H1 (cell line): Measurements from ENCODE around the gene FAM98C. TPM values are rescaled to one million over a fixed set of nuclear protein-coding genes. Genes with fewer than 3 reads are reported as not detected.
"Not testable (repeated sequence)": the region's sequence is repeated elsewhere in the genome, so short reads cannot be mapped to it uniquely, and the experiment has no call there.

Experiments
- CTCF ChIA-PET: fragments of 300-600 bp; sonication (Branson Sonifier 250); formaldehyde crosslinking; loops from one replicate; lab custom pipeline; 2021; ENCODE audit not compliant: partially characterized antibody; lab: Charles Lee
- POLR2A ChIA-PET: fragments of 300-600 bp; sonication (Branson Sonifier 250); formaldehyde crosslinking; loops from one replicate; lab custom pipeline; 2021; ENCODE audit warnings: inconsistent platforms; ENCODE audit not compliant: partially characterized antibody; lab: Charles Lee
- DNase-seq, 2 experiments: peaks; one replicate each; pipeline versions ENCODE4 v3.0.0 to v3.0.0-alpha.2; 2010 to 2022; ENCODE audit warnings: low spot score in 2 of 2, low read depth in 1 of 2, mixed read lengths in 1 of 2
- FAIRE-seq: peaks from 2 replicates; lab custom pipeline; 2011; peaks lifted over from hg19 to GRCh38; lab: Jason Lieb, UNC
- H2AFZ ChIP-seq: 2 replicates; pipeline ENCODE4 v1.8.1; 2012; ENCODE audit warnings: low read length, inconsistent platforms
- H2AK5ac ChIP-seq: 2 replicates; pipeline ENCODE4 v1.6.1; 2013; ENCODE audit warnings: low read depth, low read length
- H2BK120ac ChIP-seq: replicated peaks from 2 replicates; pipeline ENCODE3; 2013; ENCODE audit warnings: low read depth, low read length, inconsistent platforms
- H2BK12ac ChIP-seq: 2 replicates; pipeline ENCODE4 v1.6.1; 2013; ENCODE audit warnings: low read depth, low read length
- H2BK15ac ChIP-seq: 2 replicates; pipeline ENCODE4 v1.6.1; 2013; ENCODE audit warnings: low read length
- H2BK20ac ChIP-seq: 2 replicates; pipeline ENCODE4 v1.6.1; 2013; ENCODE audit warnings: low read length
- H2BK5ac ChIP-seq: 2 replicates; pipeline ENCODE4 v1.6.1; 2013; ENCODE audit warnings: low read depth, low read length
- H3K14ac ChIP-seq: 2 replicates; pipeline ENCODE4 v1.6.1; 2013; ENCODE audit warnings: inconsistent platforms; ENCODE audit not compliant: insufficient read length
- H3K18ac ChIP-seq: 2 replicates; pipeline ENCODE4 v1.6.1; 2013; ENCODE audit warnings: low read length; ENCODE audit errors: extremely low read depth
- H3K23ac ChIP-seq: 2 replicates; pipeline ENCODE4 v1.6.1; 2013; ENCODE audit warnings: inconsistent platforms; ENCODE audit not compliant: insufficient read length
- H3K23me2 ChIP-seq: 2 replicates; pipeline ENCODE4 v1.6.1; 2013; ENCODE audit warnings: low read depth, low read length
- H3K27ac ChIP-seq: 2 replicates; pipeline ENCODE4 v1.6.1; 2011; ENCODE audit warnings: low read depth, low read length, inconsistent platforms
- H3K27me3 ChIP-seq, 4 experiments: replicated peaks in 1 of 4; 1 replicate in 1 of 4; 2 replicates in 3 of 4; pipeline versions ENCODE4 v1.6.1 to v1.8.1; 2011 to 2013; ENCODE audit warnings: low read length in 3 of 4, mild to moderate bottlenecking in 3 of 4, inconsistent platforms in 2 of 4, mixed read lengths in 2 of 4, moderate library complexity in 1 of 4; ENCODE audit not compliant: control insufficient read depth in 3 of 4, insufficient read depth in 3 of 4; ENCODE audit errors: extremely low read depth in 1 of 4
- H3K36me3 ChIP-seq, 4 experiments: 2 replicates each; pipeline versions ENCODE4 v1.6.1 to v1.8.1; 2011 to 2013; ENCODE audit warnings: mild to moderate bottlenecking in 4 of 4, low read length in 3 of 4, moderate library complexity in 2 of 4, control low read depth in 1 of 4, inconsistent platforms in 1 of 4; ENCODE audit not compliant: insufficient read depth in 4 of 4, control insufficient read depth in 2 of 4
- H3K4ac ChIP-seq: replicated peaks from 2 replicates; pipeline ENCODE3; 2013; ENCODE audit warnings: low read length, low read depth, mixed read lengths, inconsistent platforms; ENCODE audit not compliant: insufficient read length
- H3K4me1 ChIP-seq, 4 experiments: replicated peaks in 1 of 4; 1 replicate in 1 of 4; 2 replicates in 3 of 4; pipeline versions ENCODE4 v1.6.1 to v1.8.1; 2011 to 2013; ENCODE audit warnings: low read length in 3 of 4, inconsistent platforms in 2 of 4, mixed read lengths in 1 of 4; ENCODE audit not compliant: insufficient read depth in 4 of 4, control insufficient read depth in 3 of 4
- H3K4me2 ChIP-seq, 2 experiments: 2 replicates each; pipeline versions ENCODE4 v1.6.1 to v1.8.1; 2011 to 2013; ENCODE audit warnings: low read depth in 2 of 2, low read length in 2 of 2, control low read depth in 1 of 2, inconsistent platforms in 1 of 2, mild to moderate bottlenecking in 1 of 2; ENCODE audit not compliant: insufficient read depth in 1 of 2
- H3K4me3 ChIP-seq, 4 experiments: fragments of 200-600, 300-600 bp in 1 of 4; sonication (generic), shearing (Covaris generic), sonication (Bioruptor Twin) in 1 of 4; 2 replicates each; pipeline versions ENCODE4 v1.5.1 to v1.8.1; 2011 to 2016; ENCODE audit warnings: low read length in 4 of 4, low read depth in 3 of 4, control low read depth in 2 of 4, inconsistent platforms in 2 of 4, mild to moderate bottlenecking in 2 of 4, mixed read lengths in 1 of 4, moderate library complexity in 1 of 4; ENCODE audit not compliant: insufficient read depth in 2 of 4; ENCODE audit errors: extremely low read depth in 1 of 4
- H3K56ac ChIP-seq: replicated peaks from 2 replicates; pipeline ENCODE3; 2013; ENCODE audit warnings: low read depth, mild to moderate bottlenecking, mixed read lengths, low read length, inconsistent platforms; ENCODE audit not compliant: insufficient read length
- H3K79me1 ChIP-seq: 2 replicates; pipeline ENCODE4 v1.6.1; 2013; ENCODE audit warnings: low read depth, low read length, control low read depth
- H3K79me2 ChIP-seq, 2 experiments: 2 replicates each; pipeline versions ENCODE4 v1.6.1 to v1.8.1; 2012 to 2013; ENCODE audit warnings: low read length in 2 of 2, mild to moderate bottlenecking in 2 of 2, inconsistent platforms in 1 of 2; ENCODE audit not compliant: insufficient read depth in 2 of 2, control insufficient read depth in 1 of 2
- H3K9ac ChIP-seq, 4 experiments: replicated peaks in 1 of 4; 1 replicate in 1 of 4; 2 replicates in 3 of 4; pipeline versions ENCODE4 v1.6.1 to v1.8.1; 2011 to 2013; ENCODE audit warnings: low read depth in 3 of 4, low read length in 3 of 4, control low read depth in 2 of 4, mild to moderate bottlenecking in 2 of 4, moderate library complexity in 2 of 4, inconsistent platforms in 1 of 4; ENCODE audit errors: extremely low read depth in 1 of 4
- H3K9me3 ChIP-seq, 2 experiments: 2 replicates each; pipeline versions ENCODE4 v1.6.1 to v1.8.1; 2012 to 2013; ENCODE audit warnings: mild to moderate bottlenecking in 2 of 2, moderate library complexity in 2 of 2, control low read depth in 1 of 2, inconsistent platforms in 1 of 2, low read depth in 1 of 2, low read length in 1 of 2, mixed read lengths in 1 of 2; ENCODE audit not compliant: insufficient read depth in 2 of 2
- H4K20me1 ChIP-seq, 2 experiments: replicated peaks in 1 of 2; 2 replicates each; pipeline versions ENCODE3 to v1.8.1; 2011 to 2013; ENCODE audit warnings: inconsistent platforms in 2 of 2, low read length in 2 of 2, mild to moderate bottlenecking in 1 of 2; ENCODE audit not compliant: insufficient read depth in 2 of 2, control insufficient read depth in 1 of 2
- H4K5ac ChIP-seq: 2 replicates; pipeline ENCODE4 v1.6.1; 2013; ENCODE audit warnings: low read length, low read depth, mixed read lengths, inconsistent platforms; ENCODE audit not compliant: insufficient read length
- H4K8ac ChIP-seq: 2 replicates; pipeline ENCODE4 v1.8.0; 2013; ENCODE audit warnings: mild to moderate bottlenecking, moderate library complexity, low read length, inconsistent platforms; ENCODE audit not compliant: insufficient read depth; ENCODE audit errors: extremely low read depth
- H4K91ac ChIP-seq: replicated peaks from 2 replicates; pipeline ENCODE3; 2013; ENCODE audit warnings: low read length, mixed read lengths, inconsistent platforms; ENCODE audit not compliant: insufficient read length
- WGBS, 2 experiments: shearing (Covaris generic) in 1 of 2; methylation state at CpG; one replicate each; pipeline versions ENCODE4 v1.1.6 to v1.1.7; 2013 to 2015; ENCODE audit warnings: low lambda C conversion rate in 2 of 2, mixed read lengths in 2 of 2, inconsistent platforms in 1 of 2, low coverage in 1 of 2, missing lambda C conversion rate in 1 of 2; ENCODE audit not compliant: insufficient replicate concordance in 2 of 2, insufficient coverage in 1 of 2, insufficient read length in 1 of 2; ENCODE audit errors: extremely low coverage in 1 of 2, missing lambda C conversion rate in 1 of 2; 5-methylcytosine and 5-hydroxymethylcytosine counted together
- polyA plus RNA-seq, 7 experiments: library from polyadenylated mRNA; depleted of rRNA in 3 of 7; stranded (reverse) in 5 of 7; unstranded in 2 of 7; fragments of >200 nt in 5 of 7; fragments of 200-250 nt in 2 of 7; gene quantifications; 1 replicate in 5 of 7; 2 replicates in 1 of 7; 4 replicates in 1 of 7; pipeline versions ENCODE4 v1.2.1 to v1.2.3, GENCODE V29; 2011 to 2013; ENCODE audit warnings: missing spikeins in 2 of 7, mixed read lengths in 2 of 7
- total RNA-seq: library from RNA; stranded (reverse); fragmentation: NEBNext Ultra II Directional; extraction: Animal tissue kit (Norgen Biotek cat#: 25700); gene quantifications from 2 replicates; pipeline ENCODE4 v1.2.1, GENCODE V29; 2021

FAM98C gene
- total and polyA plus RNA-seq, 2 of the 8 experiments (the other 6 are each of a cell fraction or from before 2014, with no cell fraction given) = 6.1 to 9.4 TPM

DNA sequence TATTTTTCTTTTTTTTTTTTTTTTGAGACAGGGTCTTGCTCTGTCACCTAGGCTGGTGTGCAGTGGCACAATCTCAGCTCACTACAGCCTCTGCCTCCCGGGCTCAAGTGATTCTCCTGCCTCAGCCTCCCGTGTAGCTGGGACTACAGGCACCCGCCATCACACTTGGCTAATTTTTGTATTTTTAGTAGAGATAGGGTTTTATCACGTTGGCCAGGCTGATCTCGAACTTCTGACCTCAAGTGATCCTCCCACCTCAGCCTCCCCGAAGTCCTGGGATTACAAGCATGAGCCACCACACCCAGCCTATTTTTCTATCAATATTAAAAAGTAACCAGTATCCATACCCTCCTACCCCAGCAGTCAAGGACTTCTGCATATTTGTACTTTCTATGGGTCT is 7.5 kb downstream of the FAM98C start:
- not testable (repeated sequence) for H3K27me3 ChIP-seq, H2BK15ac ChIP-seq, H3K9ac ChIP-seq, H2AFZ ChIP-seq, H4K5ac ChIP-seq, H2BK12ac ChIP-seq, H3K56ac ChIP-seq, H2BK120ac ChIP-seq, FAIRE-seq, H4K91ac ChIP-seq, H2BK20ac ChIP-seq, H3K18ac ChIP-seq, H3K79me2 ChIP-seq, H3K9me3 ChIP-seq, H3K4ac ChIP-seq, H2BK5ac ChIP-seq, H3K4me2 ChIP-seq, H3K79me1 ChIP-seq, H4K8ac ChIP-seq, H3K23me2 ChIP-seq, H3K36me3 ChIP-seq, DNase-seq, H3K27ac ChIP-seq, H4K20me1 ChIP-seq, H3K14ac ChIP-seq, H3K4me3 ChIP-seq, H3K4me1 ChIP-seq, H3K23ac ChIP-seq, H2AK5ac ChIP-seq
- ChIA-PET CTCF (interaction anchor here (0.8 kb wide), 1 partner anchor 108 kb away, joined by 3 read pairs; no protein-coding TSS in a partner anchor), POLR2A (interaction anchor here (1.6 to 1.7 kb wide), 2 partner anchors 10 to 14 kb away, joined by 4 to 5 read pairs; no protein-coding TSS in a partner anchor)
- WGBS, 2 experiments = 85% methylated on average over 6 of the region's 6 CpGs; no CpG with 5 or more reads in 1 of the 2 experiments
